Measurements from ENCODE around the gene SIPA1L3. TPM values are rescaled to one million over a fixed set of nuclear protein-coding genes. Genes with fewer than 3 reads are reported as not detected.

SIPA1L3 gene
- total RNA-seq, 1 experiment from 2014 or later, result 10.5 TPM

DNA sequence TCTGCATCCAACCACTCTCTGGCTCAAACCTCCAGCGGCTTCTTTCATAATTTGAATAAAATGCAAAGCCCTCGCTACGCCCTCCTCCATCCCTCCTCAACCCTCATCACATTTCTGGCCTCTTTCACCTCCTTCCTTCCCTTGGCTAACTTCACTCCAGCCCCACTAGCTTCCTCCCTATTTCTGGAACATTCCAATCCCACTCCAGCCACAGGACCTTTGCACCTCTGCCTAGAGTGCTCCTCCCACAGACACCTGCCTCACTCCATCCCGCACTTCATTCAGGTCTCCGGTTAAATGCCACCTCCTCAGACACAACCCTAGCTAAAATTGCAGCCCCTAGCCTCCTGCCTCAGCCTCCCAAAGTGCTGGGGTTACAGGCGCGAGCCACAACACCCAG is 324.9 kb downstream of the SIPA1L3 start:
- DNase-seq (ENCODE audit: low read depth), result no peak

GRCh38 chr19:38233740-38234251 is 326.8 kb downstream of the SIPA1L3 start:
- peak; percentile 56 for DNase-seq (ENCODE audit: low read depth)

DNA sequence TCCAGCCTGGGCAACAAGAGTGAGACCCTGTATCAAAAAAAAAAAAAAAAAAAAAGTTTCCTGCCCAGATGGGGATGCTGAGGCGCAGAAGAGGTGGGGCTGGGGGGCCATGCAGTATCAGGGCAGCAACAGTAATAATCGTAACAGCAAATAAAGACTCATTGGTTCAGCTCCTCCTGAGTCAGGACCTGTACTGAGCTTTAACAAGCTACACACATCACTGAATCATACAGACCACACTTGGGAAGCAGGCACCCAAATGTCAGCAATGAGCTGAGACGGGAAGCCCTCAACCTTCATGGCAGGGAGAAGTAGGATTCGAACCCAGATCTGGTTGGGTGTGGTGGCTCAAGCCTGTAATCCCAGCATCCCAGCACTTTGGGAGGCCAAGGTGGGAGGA is 327.6 kb downstream of the SIPA1L3 start:
- no peak for DNase-seq (ENCODE audit: low read depth)

DNA sequence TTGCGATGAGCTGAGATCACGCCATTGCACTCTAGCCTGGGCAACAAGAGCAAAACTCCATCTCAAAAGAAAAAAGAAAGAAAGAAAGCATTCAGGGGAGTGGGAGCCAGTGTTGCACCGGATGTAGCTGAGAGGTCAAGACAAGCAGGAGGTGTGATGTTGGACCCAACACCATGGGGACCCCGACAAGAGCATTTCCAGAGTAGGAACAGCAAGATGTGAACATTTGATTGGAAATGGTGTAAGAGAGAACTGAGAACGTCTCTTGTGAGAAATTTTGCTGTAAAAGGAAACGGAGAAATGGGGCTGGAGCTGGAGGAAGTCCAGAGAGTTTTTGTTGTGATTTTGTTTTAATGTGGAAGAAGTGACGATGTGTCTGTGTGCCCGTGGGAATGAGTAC is 332.8 kb downstream of the SIPA1L3 start:
- DNase-seq (ENCODE audit: low read depth), result no peak

DNA sequence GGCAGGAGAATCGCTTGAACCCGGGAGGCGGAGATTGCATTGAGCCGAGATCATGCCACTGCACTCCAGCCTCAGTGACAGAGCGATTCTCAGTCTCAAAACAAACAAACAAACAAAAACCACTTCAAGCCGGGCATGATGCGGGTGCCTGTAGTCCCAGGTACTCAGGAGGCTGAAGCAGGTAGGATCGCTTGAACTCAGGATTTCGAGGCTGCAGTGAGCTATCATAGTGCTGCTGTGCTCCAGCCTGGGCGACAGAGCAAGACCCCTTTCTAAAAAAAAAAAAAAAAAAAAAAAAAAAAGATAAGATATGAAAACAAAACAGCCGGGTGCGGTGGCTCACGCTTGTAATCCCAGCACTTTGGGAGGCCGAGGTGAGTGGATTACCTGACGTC is 336.3 kb downstream of the SIPA1L3 start:
- no peak for DNase-seq (ENCODE audit: low read depth)

- no peak for DNase-seq (ENCODE audit: low read depth)
Observed at GRCh38 chr19:38245826-38246498, 339.0 kb downstream of the SIPA1L3 start.

DNA sequence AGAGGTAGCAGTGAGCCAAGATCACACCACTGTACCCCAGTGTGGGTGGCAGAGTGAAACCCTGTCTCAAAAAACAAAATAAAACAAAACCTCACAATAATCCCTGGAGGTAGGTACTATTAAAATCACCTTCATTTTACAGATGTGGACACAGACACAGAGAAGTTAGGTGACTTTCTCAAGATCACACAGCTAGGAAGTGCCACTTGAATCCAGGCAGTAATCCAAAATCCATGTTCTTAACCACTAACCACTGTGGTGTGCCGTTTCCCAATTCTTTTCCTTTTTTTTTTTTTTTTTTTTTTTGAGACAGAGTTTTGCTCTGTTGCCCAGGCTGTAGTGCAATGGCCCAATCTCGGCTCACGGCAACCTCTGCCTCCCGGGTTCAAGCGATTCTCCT is 340.1 kb downstream of the SIPA1L3 start:
- no peak for DNase-seq (ENCODE audit: low read depth)

GRCh38 chr19:38247734-38248268 is 340.8 kb downstream of the SIPA1L3 start:
- DNase-seq (ENCODE audit: low read depth), result no peak

- no peak for DNase-seq (ENCODE audit: low read depth)
Observed at GRCh38 chr19:38248421-38248820, 341.4 kb downstream of the SIPA1L3 start.

DNA sequence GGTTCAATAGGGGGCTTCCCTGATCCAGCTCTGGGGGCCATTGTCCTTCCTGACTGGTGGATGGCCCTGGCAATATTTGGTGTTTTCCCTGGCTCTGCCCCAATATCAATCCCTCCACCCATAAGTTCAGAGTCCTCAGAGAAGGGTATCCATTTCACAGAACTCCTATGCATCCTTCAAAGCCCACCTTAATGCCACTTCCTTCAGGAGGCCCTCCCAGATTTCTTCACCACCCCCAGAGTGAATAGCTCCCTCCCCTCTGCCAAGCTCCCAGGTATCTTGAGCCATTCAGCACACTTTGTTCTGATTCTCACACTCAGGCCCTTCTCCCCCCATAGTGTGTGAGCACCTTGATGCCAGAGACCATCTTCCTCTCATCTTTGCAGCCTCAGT is 343.4 kb downstream of the SIPA1L3 start:
- DNase-seq (ENCODE audit: low read depth), result no peak

GRCh38 chr19:38250821-38251563 is 344.0 kb downstream of the SIPA1L3 start:
- DNase-seq (ENCODE audit: low read depth), result no peak

DNA sequence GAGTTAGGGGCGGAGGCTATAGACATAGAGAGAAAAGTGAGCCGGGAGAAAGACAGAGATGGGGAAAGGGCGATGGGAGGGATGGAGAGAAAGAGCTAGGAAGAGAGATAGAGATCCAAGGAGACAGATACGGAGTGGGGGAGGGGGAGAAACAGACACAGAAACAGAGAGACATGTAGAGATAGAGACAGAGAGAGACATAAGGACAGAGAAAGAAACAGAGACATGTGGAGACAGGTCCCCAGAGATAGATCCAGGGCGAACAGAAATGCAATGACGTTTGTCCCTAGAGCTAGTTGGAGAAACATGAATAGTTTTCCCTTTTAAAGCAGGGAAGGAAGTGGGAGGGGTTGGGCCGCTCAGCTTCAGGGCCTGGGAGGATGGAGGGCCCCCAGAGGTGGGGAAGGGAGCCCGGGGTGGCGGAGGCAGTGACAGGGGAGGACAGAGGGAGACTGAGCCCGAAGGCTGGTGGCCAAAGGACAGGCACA is 344.6 kb downstream of the SIPA1L3 start:
- DNase-seq (ENCODE audit: low read depth), result no peak

- no peak for DNase-seq (ENCODE audit: low read depth)
Observed at GRCh38 chr19:38252385-38252784, 345.4 kb downstream of the SIPA1L3 start.

DNA sequence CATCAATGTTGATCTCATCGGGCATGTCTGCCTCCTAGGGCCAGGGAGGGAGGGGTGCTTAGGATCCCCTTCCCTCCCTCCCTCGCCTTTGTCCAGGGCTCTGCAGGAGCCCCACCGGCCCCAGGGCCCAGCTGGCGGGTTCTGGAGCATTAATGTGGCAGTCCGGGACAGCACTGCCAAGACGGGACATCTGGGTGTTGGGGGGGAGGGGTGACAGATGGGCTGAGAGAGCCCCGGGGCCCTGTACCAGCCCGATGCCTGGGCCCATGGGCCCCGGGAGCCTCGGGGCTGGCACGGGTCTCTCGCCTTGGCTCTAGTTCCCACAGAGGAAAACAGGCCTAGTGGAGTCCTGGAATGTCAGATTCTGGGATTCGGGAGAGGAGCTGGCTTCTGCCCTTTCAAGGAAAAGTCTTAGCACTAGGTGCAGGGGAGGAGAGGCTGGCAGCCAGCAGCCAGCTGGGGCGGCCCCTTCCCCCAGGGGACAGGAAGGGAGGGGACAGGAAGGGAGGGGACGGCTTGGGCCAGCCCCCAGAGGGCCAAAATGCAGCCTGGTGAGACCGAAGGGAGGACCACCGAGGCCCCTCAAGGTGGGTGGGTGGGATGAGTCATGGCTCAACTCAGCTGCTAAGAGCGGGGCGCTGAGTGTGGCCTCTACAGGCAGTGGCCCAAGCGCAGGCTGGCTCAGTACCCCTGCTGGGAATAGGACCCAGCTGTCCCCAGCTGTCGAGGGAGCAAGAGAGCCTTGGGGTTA is 346.1 kb downstream of the SIPA1L3 start:
- no peak for DNase-seq (ENCODE audit: low read depth)

DNA sequence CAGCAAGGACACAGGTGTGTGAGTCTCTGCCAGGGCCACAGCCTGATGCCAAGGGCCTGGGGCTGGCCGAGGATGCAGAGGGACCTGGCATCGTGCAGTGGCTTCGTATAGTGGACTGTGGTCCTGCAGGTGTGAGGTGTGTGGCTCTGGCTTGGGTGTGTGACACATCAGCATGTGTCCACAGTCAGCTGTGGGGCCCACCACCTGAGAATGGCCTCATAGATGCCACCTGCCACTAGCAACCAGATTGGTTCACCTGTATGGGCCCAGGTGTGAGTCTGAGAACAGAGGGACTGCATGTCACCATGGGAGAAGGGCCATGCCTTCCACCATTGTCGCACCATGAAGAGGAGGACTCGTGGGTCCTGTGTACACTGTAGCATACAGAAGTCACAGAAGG is 346.8 kb downstream of the SIPA1L3 start:
- no peak for DNase-seq (ENCODE audit: low read depth)

DNA sequence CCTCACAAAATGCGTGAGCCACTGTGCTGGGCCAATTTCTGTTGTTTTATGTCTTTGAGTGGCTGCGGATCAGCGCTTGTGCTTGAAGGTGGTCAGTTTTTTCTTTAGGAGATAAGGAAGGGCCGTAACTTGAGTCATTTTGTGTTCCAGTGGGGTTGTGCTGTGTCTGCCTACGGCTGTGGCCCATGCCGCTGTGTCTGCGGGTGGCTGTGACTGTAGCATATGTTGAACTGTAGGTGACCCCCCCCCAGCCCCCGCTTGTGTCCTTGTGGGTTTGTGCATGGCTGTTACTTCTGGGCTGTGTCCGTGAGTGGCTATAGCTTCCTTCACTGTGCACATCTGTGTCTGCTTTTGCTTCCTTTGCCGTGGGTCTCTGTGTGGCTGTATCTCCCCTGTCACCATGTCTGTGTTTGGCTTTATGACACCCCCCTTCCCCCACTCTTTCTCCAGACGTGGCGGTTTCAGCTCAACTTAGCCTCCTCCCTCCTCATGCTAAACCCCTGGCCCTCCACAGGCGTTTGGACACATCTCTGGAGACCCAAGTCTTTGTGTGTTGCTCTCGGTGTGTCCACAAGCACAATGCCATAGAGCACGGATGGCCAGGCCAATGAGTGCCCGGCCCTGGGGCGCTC is 348.5 kb downstream of the SIPA1L3 start:
- DNase-seq (ENCODE audit: low read depth), result no peak

Other genes starting within 250 kb of the SIPA1L3 start
- 2.8 and 3.3 TPM in 2 replicates for gene ZNF607, start 187.4 kb upstream of the SIPA1L3 start, total RNA-seq (2014; rRNA removed; shearing (Covaris generic))
- gene ZNF573, start 127.6 kb upstream of the SIPA1L3 start, total RNA-seq (2014; rRNA removed; shearing (Covaris generic)), result 3.1 and 4.9 TPM in 2 replicates
- not detected in 2 replicates for gene WDR87, start 614 bp upstream of the SIPA1L3 start, total RNA-seq (2014; rRNA removed; shearing (Covaris generic))

Data from RPMI7951 (cell line).